B cell (primary cell): ENCODE data around the gene HLA-DQB1. TPM values are rescaled to one million over a fixed set of nuclear protein-coding genes. Genes with fewer than 3 reads are reported as not detected.

Experiments used
- ATAC-seq: fragments of 200-7000 bp; cut with Tn5 transposase; one replicate; pipeline ENCODE4 v1.10.0; 2021; ENCODE audit warnings: low read depth, mild to moderate bottlenecking, moderate number of reproducible peaks, moderate library complexity
- CTCF ChIA-PET: fragments of 350-600 bp; sonication (Branson Sonifier 250); formaldehyde crosslinking; loops from one replicate; lab custom pipeline; 2021; ENCODE audit warnings: antibody characterized with exemption, inconsistent platforms; lab: Charles Lee
- POLR2A ChIA-PET: fragments of 350-600 bp; sonication (Branson Sonifier 250); formaldehyde crosslinking; loops from one replicate; lab custom pipeline; 2021; ENCODE audit warnings: antibody characterized with exemption; lab: Charles Lee
- DNase-seq: peaks from one replicate; pipeline ENCODE4 v3.0.0; 2013
- H2AFZ ChIP-seq: 2 replicates; pipeline ENCODE4 v1.6.1; 2012; ENCODE audit warnings: mild to moderate bottlenecking, low read depth, low read length; ENCODE audit not compliant: insufficient read depth, poor library complexity, severe bottlenecking
- H3K27ac ChIP-seq, 2 donors: 1 replicate in 1 of 2; 2 replicates in 1 of 2; pipeline ENCODE4 v1.5.1; 2012 to 2013; ENCODE audit warnings: low read length in 2 of 2, mild to moderate bottlenecking in 2 of 2, moderate library complexity in 1 of 2
- H3K27me3 ChIP-seq, 4 experiments: fragments of 200-600 bp in 1 of 4; sonication (generic) in 1 of 4; replicated peaks in 1 of 4; 1 replicate in 2 of 4; 2 replicates in 2 of 4; pipeline versions ENCODE4 v1.6.1 to v1.7.0; 2013 to 2016; ENCODE audit warnings: low read length in 3 of 4, mild to moderate bottlenecking in 2 of 4, mixed read lengths in 1 of 4, moderate library complexity in 1 of 4; ENCODE audit not compliant: insufficient read depth in 4 of 4, control insufficient read depth in 3 of 4; ENCODE audit errors: control extremely low read depth in 1 of 4
- H3K36me3 ChIP-seq, 2 experiments: replicated peaks in 1 of 2; 1 replicate in 1 of 2; 2 replicates in 1 of 2; pipeline versions ENCODE4 v1.6.1 to v1.7.1; 2013; ENCODE audit warnings: low read length in 1 of 2; ENCODE audit not compliant: insufficient read depth in 2 of 2, control insufficient read depth in 1 of 2; ENCODE audit errors: control extremely low read depth in 1 of 2, extremely low read depth in 1 of 2
- H3K4me1 ChIP-seq, 2 donors: fragments of 200-600 bp in 1 of 2; sonication (generic) in 1 of 2; 1 replicate in 1 of 2; 2 replicates in 1 of 2; pipeline versions ENCODE4 v1.5.1 to v1.6.1; 2013 to 2017; ENCODE audit warnings: low read length in 2 of 2; ENCODE audit not compliant: control insufficient read depth in 2 of 2, insufficient read depth in 2 of 2
- H3K4me2 ChIP-seq: replicated peaks from 2 replicates; pipeline ENCODE3; 2012; ENCODE audit warnings: mild to moderate bottlenecking, low read depth, low read length; ENCODE audit not compliant: poor library complexity, severe bottlenecking
- H3K4me3 ChIP-seq, 5 experiments: fragments of 200-600 bp in 1 of 5; sonication (generic) in 1 of 5; 1 replicate in 3 of 5; 2 replicates in 2 of 5; pipeline versions ENCODE4 v1.5.1 to v1.7.0; 2011 to 2016; ENCODE audit warnings: low read length in 4 of 5, mild to moderate bottlenecking in 4 of 5, low read depth in 2 of 5, control low read depth in 1 of 5, moderate library complexity in 1 of 5; ENCODE audit not compliant: insufficient read depth in 1 of 5; ENCODE audit errors: control extremely low read depth in 1 of 5, extremely low read depth in 1 of 5
- H3K79me2 ChIP-seq: fragments of 200-600 bp; sonication (generic); one replicate; pipeline ENCODE4 v1.6.0; 2016; ENCODE audit warnings: low read length; ENCODE audit not compliant: control insufficient read depth, insufficient read depth
- H3K9ac ChIP-seq: fragments of 200-600 bp; sonication (generic); 2 replicates; pipeline ENCODE4 v1.6.1; 2017; ENCODE audit warnings: mild to moderate bottlenecking, low read length, moderate library complexity
- H3K9me3 ChIP-seq, 3 donors: one replicate each; pipeline versions ENCODE4 v1.6.1 to v1.7.1; 2013; ENCODE audit warnings: low read length in 2 of 3; ENCODE audit not compliant: control insufficient read depth in 2 of 3, insufficient read depth in 1 of 3; ENCODE audit errors: control extremely low read depth in 1 of 3
- H4K20me1 ChIP-seq: 2 replicates; pipeline ENCODE4 v1.6.0; 2012; ENCODE audit warnings: mild to moderate bottlenecking, low read length; ENCODE audit not compliant: insufficient read depth, control insufficient read depth, poor library complexity, severe bottlenecking
- H3K27ac Mint-ChIP-seq: one replicate; pipeline ENCODE4 v1.8.0; 2021; ENCODE audit warnings: mixed read lengths
- H3K27me3 Mint-ChIP-seq: one replicate; pipeline ENCODE4 v1.8.0; 2021; ENCODE audit warnings: mixed read lengths
- H3K4me1 Mint-ChIP-seq: one replicate; pipeline ENCODE4 v1.8.0; 2021; ENCODE audit warnings: mixed read lengths
- H3K4me3 Mint-ChIP-seq: one replicate; pipeline ENCODE4 v1.8.0; 2021; ENCODE audit warnings: mixed read lengths
- H3K9me3 Mint-ChIP-seq: one replicate; pipeline ENCODE4 v1.8.0; 2022; ENCODE audit warnings: mixed read lengths; ENCODE audit not compliant: insufficient read depth
- CTCF ChIP-seq: fragments of 200-600 bp; IDR thresholded peaks from one replicate; pipeline ENCODE4 v1.8.0; 2022; ENCODE audit warnings: antibody characterized with exemption, mild to moderate bottlenecking
- EZH2 ChIP-seq: IDR thresholded peaks from 2 replicates; pipeline ENCODE4 v1.6.1; 2012; ENCODE audit warnings: borderline replicate concordance, low read depth, mild to moderate bottlenecking, moderate library complexity, low read length; ENCODE audit not compliant: insufficient read depth, poor library complexity, severe bottlenecking
- WGBS: methylation state at CpG from one replicate; pipeline ENCODE4 v1.1.5; 2013; ENCODE audit warnings: missing lambda C conversion rate; ENCODE audit not compliant: insufficient coverage; 5-methylcytosine and 5-hydroxymethylcytosine counted together
- intact Hi-C: fragments of 100-400 bp; cut with micrococcal nuclease; formaldehyde crosslinking; loops from one replicate; pipeline ENCODE4 v1.10.0; 2022
- polyA plus RNA-seq: library from polyadenylated mRNA; depleted of rRNA; stranded (reverse); fragments of >200 nt; gene quantifications from 2 replicates; pipeline ENCODE4 v1.2.3, GENCODE V29; 2012
- total RNA-seq, 2 donors: library from RNA; stranded (reverse); fragments of 120-200 nt in 1 of 2; gene quantifications; 1 replicate in 1 of 2; 2 replicates in 1 of 2; pipeline versions ENCODE4 v1.2.3 to v1.2.4, GENCODE V29; 2013 to 2022

HLA-DQB1 gene
- total and polyA plus RNA-seq, 2 donors (not counting 1 experiment from before 2014, with no cell fraction given) = 267 to 986 TPM

DNA sequence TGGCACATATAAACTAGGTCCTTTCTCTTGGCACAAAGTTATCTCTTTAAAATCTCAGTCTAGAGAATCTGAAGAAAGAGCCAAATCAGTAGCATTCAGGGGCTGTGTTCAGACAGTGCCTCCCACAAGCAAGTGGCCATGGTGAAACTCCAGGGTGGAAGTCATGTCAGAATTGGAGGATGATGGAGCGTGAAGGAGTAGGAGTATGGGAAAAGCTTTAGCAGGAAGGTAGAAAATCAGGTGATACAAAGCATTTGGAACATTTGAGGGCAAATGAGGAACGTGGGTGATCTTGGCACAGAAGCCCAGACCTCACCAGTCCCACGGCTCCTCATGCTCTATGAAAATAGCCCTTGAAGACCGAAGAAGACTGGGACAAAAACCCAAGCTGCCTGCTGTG, 2.8 kb upstream of the HLA-DQB1 start:
- H3K27me3 ChIP-seq = no peaks in the 10 kb centered on the region
- H3K4me1 ChIP-seq = peaks cover 20 to 22% of the 10 kb centered on the region in 2 donors
- Mint-ChIP-seq H3K4me3 (peak overlapping the region; percentile 58), H3K4me1 (peaks cover 45% of the 10 kb centered on the region), H3K27me3 (no peaks in the 10 kb centered on the region), H3K27ac (peak overlapping the region; percentile 96), H3K9me3 (no peaks in the 10 kb centered on the region)
- H3K36me3 ChIP-seq = no peaks in the 10 kb centered on the region
- DNase-seq (peak; percentile 13), ATAC-seq (no peak)
- H3K79me2 ChIP-seq = peaks cover 38% of the 10 kb centered on the region
- H2AFZ ChIP-seq = no peak overlapping the region
- H3K4me3 ChIP-seq = no peak overlapping the region
- no peak overlapping the region for H3K9ac ChIP-seq
- POLR2A ChIA-PET = interaction anchor here (1.3 to 7.6 kb wide), 2 partner anchors 13 to 19 kb away, joined by 8 to 123 read pairs; no protein-coding TSS in a partner anchor
- CTCF ChIA-PET = interaction anchor here (0.7 to 4.1 kb wide), 4 partner anchors 18 to 31 kb away, joined by 5 to 43 read pairs (median 14); no protein-coding TSS in a partner anchor
- TF ChIP-seq CTCF = no peak
- TF ChIP-seq EZH2 = no peak
- H3K4me2 ChIP-seq = peak overlapping the region; percentile 80
- no peaks in the 10 kb centered on the region for H4K20me1 ChIP-seq
- intact Hi-C loops = loop anchor here (5.0 to 10.0 kb wide), 3 partner anchors 64 to 234 kb away; partner anchors contain the start of genes HLA-DRA and PSMB8
- 86% methylated on average over 2 of the region's 4 CpGs for WGBS
- peaks cover 0 to 3% (median 0%) of the 10 kb centered on the region in 3 donors for H3K9me3 ChIP-seq
- H3K27ac ChIP-seq = peak overlapping the region; percentile 96 to 99

GRCh38 chr6:32668226-32668747, 1.8 kb upstream of the HLA-DQB1 start:
- 5% methylated on average over 2 of the region's 5 CpGs for WGBS
- H4K20me1 ChIP-seq = no peaks in the 10 kb centered on the region
- peak overlapping the region; percentile 68 for H3K4me3 Mint-ChIP-seq
- H3K4me1 Mint-ChIP-seq = peaks cover 49% of the 10 kb centered on the region
- POLR2A ChIA-PET = interaction anchor here (0.6 to 7.6 kb wide), 10 partner anchors 8 to 229 kb away, joined by 3 to 123 read pairs (median 4); partner anchors contain the start of gene HLA-DRA
- no peaks in the 10 kb centered on the region for H3K27me3 ChIP-seq
- DNase-seq (peak; percentile 92), ATAC-seq (peak; percentile 71)
- peak overlapping the region; percentile 96 to 99 for H3K27ac ChIP-seq
- H3K79me2 ChIP-seq = peaks cover 41% of the 10 kb centered on the region
- H3K27ac Mint-ChIP-seq = peak overlapping the region; percentile 96
- TF ChIP-seq CTCF = no peak
- TF ChIP-seq EZH2 = no peak
- intact Hi-C loops = loop anchor here (1.0 to 10.0 kb wide), 8 partner anchors 17 to 233 kb away; partner anchors contain the start of genes HLA-DRA and PSMB8
- H3K36me3 ChIP-seq = peaks cover 0 to 2% of the 10 kb centered on the region in 2 experiments
- H3K27me3 Mint-ChIP-seq = no peaks in the 10 kb centered on the region
- H3K9me3 ChIP-seq = peaks cover 0 to 3% (median 0%) of the 10 kb centered on the region in 3 donors
- CTCF ChIA-PET = interaction anchor here (0.9 to 4.1 kb wide), 5 partner anchors 19 to 46 kb away, joined by 3 to 43 read pairs (median 6); no protein-coding TSS in a partner anchor
- H3K4me2 ChIP-seq = peak overlapping the region; percentile 80
- peak overlapping the region; percentile 99 for H3K9ac ChIP-seq
- peak overlapping the region in 4 of 5 experiments; percentile 7 to 98 (median 62) for H3K4me3 ChIP-seq
- no peaks in the 10 kb centered on the region for H3K9me3 Mint-ChIP-seq
- no peak overlapping the region for H2AFZ ChIP-seq
- peaks cover 20 to 26% of the 10 kb centered on the region in 2 donors for H3K4me1 ChIP-seq
